ENCODE results near the gene FARS2. TPM values are rescaled to one million over a fixed set of nuclear protein-coding genes. Genes with fewer than 3 reads are reported as not detected.
A peak's percentile ranks its signal among the peaks of the same experiment; 100 is the strongest.

Gene FARS2
- total RNA-seq, 1 donor from 2014 or later, result 19.9 TPM

- Mint-ChIP-seq H3K27ac (no peak overlapping the region), H3K4me3 (no peak overlapping the region), H3K27me3 (ENCODE audit: low read depth) (no peaks in the 10 kb centered on the region), H3K9me3 (no peaks in the 10 kb centered on the region), H3K4me1 (no peaks in the 10 kb centered on the region), H3K36me3 (no peaks in the 10 kb centered on the region)
- DNase-seq (ENCODE audit: low spot score in 2 of 2, unreplicated experiment in 2 of 2), result no peak
- no peak for TF ChIP-seq CTCF (IDR thresholded peaks at IDR 0.05; ENCODE audit: unreplicated experiment)
These were observed 127.9 kb downstream of the FARS2 start for GRCh38 chr6:5389086-5389745.

- DNase-seq (ENCODE audit: low spot score in 2 of 2, unreplicated experiment in 2 of 2), result no peak
- Mint-ChIP-seq H3K27ac (no peak overlapping the region), H3K9me3 (no peaks in the 10 kb centered on the region), H3K27me3 (ENCODE audit: low read depth) (no peaks in the 10 kb centered on the region), H3K4me3 (no peak overlapping the region), H3K36me3 (no peaks in the 10 kb centered on the region), H3K4me1 (no peaks in the 10 kb centered on the region)
- TF ChIP-seq CTCF (IDR thresholded peaks at IDR 0.05; ENCODE audit: unreplicated experiment), result no peak
These were observed 128.9 kb downstream of the FARS2 start for GRCh38 chr6:5390177-5390576.

- Mint-ChIP-seq H3K27me3 (ENCODE audit: low read depth) (no peaks in the 10 kb centered on the region), H3K27ac (no peak overlapping the region), H3K36me3 (no peaks in the 10 kb centered on the region), H3K4me3 (no peak overlapping the region), H3K9me3 (no peaks in the 10 kb centered on the region), H3K4me1 (no peaks in the 10 kb centered on the region)
- no peak for DNase-seq (ENCODE audit: low spot score in 2 of 2, unreplicated experiment in 2 of 2)
- TF ChIP-seq CTCF (IDR thresholded peaks at IDR 0.05; ENCODE audit: unreplicated experiment), result no peak
These were observed 133.0 kb downstream of the FARS2 start for GRCh38 chr6:5394280-5394679.

GRCh38 chr6:5395719-5396118, 134.4 kb downstream of the FARS2 start:
- TF ChIP-seq CTCF (IDR thresholded peaks at IDR 0.05; ENCODE audit: unreplicated experiment), result peak; percentile 30
- Mint-ChIP-seq H3K4me3 (no peak overlapping the region), H3K36me3 (no peaks in the 10 kb centered on the region), H3K9me3 (peaks cover under 1% of the 10 kb centered on the region), H3K27ac (no peak overlapping the region), H3K4me1 (peaks cover 3% of the 10 kb centered on the region), H3K27me3 (ENCODE audit: low read depth) (no peaks in the 10 kb centered on the region)
- DNase-seq (ENCODE audit: low spot score in 2 of 2, unreplicated experiment in 2 of 2), result no peak

GRCh38 chr6:5398530-5398929, 137.2 kb downstream of the FARS2 start:
- TF ChIP-seq CTCF (IDR thresholded peaks at IDR 0.05; ENCODE audit: unreplicated experiment), result no peak
- no peak overlapping the region for H3K27ac Mint-ChIP-seq
- no peaks in the 10 kb centered on the region for H3K27me3 Mint-ChIP-seq (ENCODE audit: low read depth)
- peaks cover 3% of the 10 kb centered on the region for H3K4me1 Mint-ChIP-seq
- peaks cover 11% of the 10 kb centered on the region for H3K36me3 Mint-ChIP-seq
- H3K4me3 Mint-ChIP-seq, result no peak overlapping the region
- peaks cover 20% of the 10 kb centered on the region for H3K9me3 Mint-ChIP-seq
- no peak for DNase-seq (ENCODE audit: low spot score in 2 of 2, unreplicated experiment in 2 of 2)

GRCh38 chr6:5399391-5399790, 138.1 kb downstream of the FARS2 start:
- TF ChIP-seq CTCF (IDR thresholded peaks at IDR 0.05; ENCODE audit: unreplicated experiment), result no peak
- no peak overlapping the region for H3K27ac Mint-ChIP-seq
- peaks cover 20% of the 10 kb centered on the region for H3K9me3 Mint-ChIP-seq
- no peaks in the 10 kb centered on the region for H3K27me3 Mint-ChIP-seq (ENCODE audit: low read depth)
- H3K4me3 Mint-ChIP-seq, result no peak overlapping the region
- H3K4me1 Mint-ChIP-seq, result peaks cover 3% of the 10 kb centered on the region
- peaks cover 11% of the 10 kb centered on the region for H3K36me3 Mint-ChIP-seq
- DNase-seq (ENCODE audit: low spot score in 2 of 2, unreplicated experiment in 2 of 2), result no peak

Data from mesothelial cell of epicardium (in vitro differentiated cells).